Bronchial epithelial cell (primary cell): Measurements from ENCODE around the gene SPATA31A3. TPM values are rescaled to one million over a fixed set of nuclear protein-coding genes. Genes with fewer than 3 reads are reported as not detected.
"Not testable (repeated sequence)": the region's sequence is repeated elsewhere in the genome, so short reads cannot be mapped to it uniquely, and the experiment has no call there.

Experiments used
- DNase-seq: peaks from one replicate; pipeline ENCODE4 v3.0.0-alpha.2; 2010; ENCODE audit warnings: low read depth
- FAIRE-seq: peaks from 2 replicates; lab custom pipeline; 2011; peaks lifted over from hg19 to GRCh38; lab: Jason Lieb, UNC
- H3K27me3 ChIP-seq: 2 replicates; pipeline ENCODE4 v1.5.1; 2011; ENCODE audit warnings: low read length; ENCODE audit not compliant: control insufficient read depth, insufficient read depth
- H3K36me3 ChIP-seq: 2 replicates; pipeline ENCODE4 v1.5.1; 2011; ENCODE audit warnings: low read length; ENCODE audit not compliant: control insufficient read depth, insufficient read depth
- H3K4me3 ChIP-seq: 2 replicates; pipeline ENCODE4 v1.5.1; 2011; ENCODE audit warnings: mild to moderate bottlenecking, low read depth, low read length, control low read depth
- total RNA-seq: library from RNA; depleted of rRNA; stranded (reverse); fragments of >200 nt; gene quantifications from 2 replicates; pipeline ENCODE4 v1.2.1, GENCODE V29; 2014

The SPATA31A3 gene
- total RNA-seq, result not detected in 2 replicates

DNA sequence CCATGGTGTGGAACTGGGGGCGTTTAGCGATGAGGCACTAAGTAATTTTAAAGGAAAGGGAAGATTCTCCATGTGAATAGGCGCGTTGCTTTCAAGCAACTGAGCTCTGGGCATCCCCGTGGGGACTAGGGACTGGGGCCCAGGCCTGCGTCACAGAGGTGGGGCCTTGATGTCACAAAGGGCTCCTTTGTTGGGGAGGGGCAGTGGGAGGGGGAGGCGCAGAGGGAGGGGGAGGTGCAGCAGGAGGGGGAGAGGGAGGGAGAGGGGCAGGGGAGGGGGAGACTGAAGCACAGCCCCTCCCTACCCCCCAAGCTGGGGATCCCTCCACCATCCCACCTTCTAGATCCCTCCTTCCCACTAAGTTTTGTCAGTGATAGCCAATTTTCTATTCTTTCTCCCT lies at the start of gene SPATA31A3:
TSS of gene SPATA31A3 (minus strand) at position 101 of the 400 bp plus-strand sequence. CDS start at position 72, 29 bp downstream.
- H3K36me3 ChIP-seq, DNase-seq, FAIRE-seq: not testable (repeated sequence)

DNA sequence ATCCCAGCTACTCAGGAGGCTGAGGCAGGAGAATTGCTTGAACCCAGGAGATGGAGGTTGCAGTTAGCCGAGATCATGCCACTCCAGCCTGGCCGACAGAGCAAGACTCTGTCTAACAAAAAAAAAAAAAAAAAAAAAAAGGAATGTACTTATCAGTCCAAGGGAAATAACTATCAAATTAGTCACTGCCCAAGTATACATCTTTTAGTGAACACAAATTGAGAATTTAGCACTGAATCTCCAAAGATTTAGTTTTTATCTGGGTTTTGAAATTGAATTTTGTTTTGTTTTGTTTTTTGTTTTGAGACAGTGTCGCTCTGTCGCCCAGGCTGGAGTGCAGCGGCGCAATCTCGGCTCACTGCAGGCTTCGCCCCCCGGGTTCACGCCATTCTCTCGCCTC lies 39.8 kb downstream of the SPATA31A3 start:
- H3K27me3 ChIP-seq, H3K36me3 ChIP-seq, DNase-seq, H3K4me3 ChIP-seq, FAIRE-seq: not testable (repeated sequence)

More for the DNA sequence above, at the start of gene SPATA31A3:
- H3K27me3 ChIP-seq, H3K4me3 ChIP-seq: not testable (repeated sequence)

DNA sequence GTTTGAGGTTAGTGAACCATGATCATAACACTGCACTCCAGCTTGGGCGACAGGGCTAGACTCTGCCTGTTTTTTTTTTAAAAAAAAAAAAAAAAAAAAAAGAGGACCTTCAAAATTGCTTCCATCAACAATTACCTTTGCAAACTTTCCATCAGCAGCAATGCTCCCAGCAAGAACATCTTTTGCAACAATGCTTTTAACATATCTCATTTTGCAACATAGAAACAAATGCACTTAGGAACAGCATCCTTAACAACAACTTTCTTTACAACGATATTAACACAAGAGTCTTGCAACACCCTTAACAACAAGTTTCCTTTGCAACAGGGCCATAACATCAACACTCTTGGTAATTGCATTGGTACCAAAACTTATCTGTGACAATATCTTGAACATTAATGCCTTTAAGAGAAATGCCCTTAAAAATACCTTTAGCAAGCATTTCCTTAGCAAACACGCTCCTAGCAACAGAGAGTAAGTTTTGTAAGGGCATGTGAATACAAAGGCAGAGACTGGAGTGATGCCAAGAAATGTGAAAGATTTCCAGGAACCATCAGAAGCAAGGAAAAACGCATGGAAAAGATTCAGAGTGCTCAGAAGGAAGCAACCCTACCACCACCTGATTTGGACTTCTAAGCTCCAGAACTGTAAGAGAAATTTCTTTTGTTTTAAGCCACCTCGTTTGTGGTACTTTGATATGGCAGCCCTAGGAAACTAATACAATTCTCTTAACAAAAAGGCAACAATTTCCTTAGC lies 49.8 kb downstream of the SPATA31A3 start:
- not testable (repeated sequence) for FAIRE-seq, H3K36me3 ChIP-seq, H3K4me3 ChIP-seq, H3K27me3 ChIP-seq
- peak; percentile 47 for DNase-seq

DNA sequence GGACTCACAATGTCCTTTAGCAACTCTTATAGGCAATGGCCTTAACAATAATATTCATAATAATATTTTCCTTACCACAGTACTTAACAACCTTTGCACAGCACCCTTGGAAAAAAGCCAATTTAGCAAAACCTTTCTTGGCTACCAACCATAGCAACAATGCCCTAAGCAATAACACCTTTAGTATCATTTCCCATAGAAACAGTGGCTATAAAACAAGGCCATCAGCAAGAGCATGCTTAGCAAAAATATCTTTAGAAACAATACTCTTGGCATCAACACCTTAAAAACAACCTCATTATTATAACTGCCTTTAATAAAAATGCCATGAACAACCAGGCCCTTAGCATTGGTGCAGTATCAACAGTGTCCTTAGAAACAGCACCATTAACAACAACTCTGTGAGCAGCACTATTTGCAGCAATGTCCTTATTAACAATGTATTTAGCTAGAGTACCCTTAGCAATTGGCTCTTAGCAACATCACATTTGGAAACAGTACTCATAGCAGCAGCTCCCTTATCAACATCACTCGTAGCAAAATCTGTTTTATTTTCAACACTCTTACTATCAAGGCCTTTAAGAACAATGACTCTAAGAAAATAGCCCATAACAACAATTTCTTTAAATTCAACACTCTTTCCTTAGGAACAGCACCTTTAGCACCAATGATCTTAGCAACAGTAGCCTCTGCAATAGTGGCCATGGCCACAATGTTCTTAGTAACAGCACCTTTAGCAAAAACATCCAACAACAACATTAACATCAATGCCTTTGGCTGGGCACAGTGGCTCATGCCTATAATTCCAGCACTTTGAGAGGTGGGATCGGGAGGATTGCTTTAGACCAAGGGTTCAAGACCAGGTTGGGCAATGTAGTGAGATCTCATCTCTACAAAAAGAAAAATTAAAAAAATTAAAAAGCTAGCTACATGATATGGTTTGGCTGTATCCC lies 52.2 kb downstream of the SPATA31A3 start:
- not testable (repeated sequence) for H3K4me3 ChIP-seq, FAIRE-seq, H3K27me3 ChIP-seq, DNase-seq, H3K36me3 ChIP-seq

DNA sequence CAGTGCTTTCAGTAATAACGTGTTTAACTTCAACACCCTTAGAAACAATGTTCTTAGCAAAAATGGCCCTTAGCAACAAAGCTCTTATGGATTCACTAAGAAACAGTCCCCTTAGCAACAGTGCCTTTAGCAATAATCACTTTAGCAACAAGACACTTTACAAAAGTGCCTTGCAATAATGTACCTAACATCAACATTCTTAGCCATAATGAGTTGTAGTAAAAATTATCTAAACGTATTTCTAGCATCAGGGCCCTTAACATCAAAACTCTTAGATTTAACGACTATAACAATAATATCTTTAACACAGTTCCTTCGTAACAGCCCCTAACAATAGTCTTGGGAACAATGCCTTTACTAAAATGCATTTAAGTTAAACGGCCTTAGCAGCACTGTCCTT lies 54.0 kb downstream of the SPATA31A3 start:
- not testable (repeated sequence) for DNase-seq, H3K4me3 ChIP-seq, H3K27me3 ChIP-seq, H3K36me3 ChIP-seq, FAIRE-seq

DNA sequence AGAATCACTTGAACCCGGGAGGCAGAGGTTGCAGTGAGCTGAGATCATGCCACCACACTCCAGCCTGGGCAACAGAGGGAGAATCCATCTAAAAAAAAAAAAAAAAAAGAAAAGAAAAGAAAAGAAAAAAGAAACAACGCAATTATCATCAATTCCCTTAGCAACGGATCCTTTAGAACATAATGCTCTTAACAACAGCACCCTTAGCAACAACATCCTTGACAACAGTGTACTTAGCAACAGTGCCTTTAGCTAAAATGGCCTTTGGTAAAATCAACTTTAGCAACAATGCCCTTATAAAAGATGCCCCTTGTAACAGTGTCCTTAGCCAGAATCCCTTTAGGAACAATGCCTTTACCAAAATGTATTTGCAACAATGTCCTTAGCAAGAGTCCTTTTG lies 54.7 kb downstream of the SPATA31A3 start:
- not testable (repeated sequence) for H3K27me3 ChIP-seq

More for the DNA sequence above, 54.7 kb downstream of the SPATA31A3 start:
- not testable (repeated sequence) for DNase-seq, H3K36me3 ChIP-seq, H3K4me3 ChIP-seq, FAIRE-seq

Other genes starting within 250 kb of the SPATA31A3 start
- gene ZNF658, start 91.8 kb downstream of the SPATA31A3 start, total RNA-seq, result 5.3 and 5.9 TPM in 2 replicates